Activated CD4-positive, alpha-beta T cell treated with anti-CD3 and anti-CD28 coated beads, Interleukin-10, Interleukin-2, amounts not matched to agents 100 ng/mL and 50 ng/mL, durations not matched to agents 16 hours and 8 hours (primary cell): ENCODE data around the gene KCNQ1OT1.

ENCODE experiments used
- DNase-seq: peaks from one replicate; pipeline ENCODE4 v3.0.0-alpha.2; 2020

The KCNQ1OT1 gene

DNA sequence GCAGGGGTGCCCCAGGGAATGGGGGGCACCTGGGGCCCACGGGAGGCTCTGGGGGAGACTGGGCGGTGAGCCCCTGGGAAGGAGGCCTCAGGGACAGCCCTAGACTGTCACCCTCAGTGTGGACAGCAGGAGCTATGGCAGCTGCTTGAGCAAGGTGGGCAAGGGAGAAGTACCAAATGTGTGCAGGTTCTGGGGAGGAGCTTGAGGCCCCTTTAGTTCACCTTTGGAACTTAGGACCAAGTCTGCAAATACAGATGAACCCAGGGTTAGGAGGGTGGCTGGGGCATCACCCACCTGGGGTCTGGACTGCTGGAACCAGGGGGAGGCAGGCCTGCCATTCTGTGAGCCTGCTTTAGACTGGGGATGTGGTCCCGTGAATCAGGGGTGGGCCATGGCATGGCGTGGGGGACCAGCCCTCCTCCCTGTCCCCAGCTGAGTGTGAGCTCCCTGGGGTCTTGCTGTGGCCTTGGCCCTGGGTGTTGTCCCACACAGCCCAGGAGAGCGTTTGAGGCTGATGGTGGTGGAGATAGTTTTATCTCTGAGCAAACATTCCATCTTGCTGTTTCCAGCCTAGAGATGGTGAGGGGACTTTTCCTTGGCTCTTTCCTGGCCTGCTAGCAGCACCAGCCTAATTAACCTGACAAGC, 132.6 kb downstream of the KCNQ1OT1 start:
- no peak for DNase-seq

DNA sequence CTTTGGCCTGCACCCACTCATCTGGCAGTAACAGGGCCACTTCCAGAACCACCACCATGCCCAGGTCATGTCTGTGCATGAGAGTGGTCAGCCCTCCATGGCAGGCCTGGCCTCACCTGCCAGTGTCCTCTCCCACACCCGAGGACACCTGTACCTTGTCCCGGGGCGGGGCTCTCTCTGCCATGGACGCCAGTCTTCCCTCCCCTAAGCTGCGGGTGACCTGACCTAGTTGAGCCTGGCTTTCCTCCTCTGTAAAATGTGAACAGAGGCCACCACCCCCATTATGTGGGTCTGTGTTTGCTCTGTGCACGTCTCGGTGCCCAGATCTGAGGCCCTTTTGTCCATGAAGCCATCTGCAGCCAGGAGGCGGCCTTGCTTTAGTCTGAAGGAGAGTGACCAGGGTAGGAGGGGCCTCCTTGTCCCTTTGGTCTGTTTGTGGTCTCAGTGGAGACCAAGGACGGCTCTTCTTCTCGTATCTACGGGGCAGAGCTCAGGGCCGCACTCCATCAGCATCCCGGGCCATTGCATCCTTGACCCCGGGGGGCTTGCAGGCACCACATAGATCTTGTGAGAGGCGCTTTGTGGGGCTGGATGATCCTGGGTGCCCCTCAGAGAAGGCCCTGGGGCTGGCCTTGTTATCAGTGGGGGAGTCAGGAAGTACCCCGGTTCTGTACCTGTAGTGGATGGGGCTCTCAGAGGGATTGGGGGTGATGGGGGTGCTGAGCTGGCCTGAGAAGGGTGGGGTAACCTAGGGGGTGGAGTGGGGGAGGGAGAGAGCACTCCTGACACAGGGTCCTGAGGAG, 133.4 kb downstream of the KCNQ1OT1 start:
- DNase-seq: no peak

DNA sequence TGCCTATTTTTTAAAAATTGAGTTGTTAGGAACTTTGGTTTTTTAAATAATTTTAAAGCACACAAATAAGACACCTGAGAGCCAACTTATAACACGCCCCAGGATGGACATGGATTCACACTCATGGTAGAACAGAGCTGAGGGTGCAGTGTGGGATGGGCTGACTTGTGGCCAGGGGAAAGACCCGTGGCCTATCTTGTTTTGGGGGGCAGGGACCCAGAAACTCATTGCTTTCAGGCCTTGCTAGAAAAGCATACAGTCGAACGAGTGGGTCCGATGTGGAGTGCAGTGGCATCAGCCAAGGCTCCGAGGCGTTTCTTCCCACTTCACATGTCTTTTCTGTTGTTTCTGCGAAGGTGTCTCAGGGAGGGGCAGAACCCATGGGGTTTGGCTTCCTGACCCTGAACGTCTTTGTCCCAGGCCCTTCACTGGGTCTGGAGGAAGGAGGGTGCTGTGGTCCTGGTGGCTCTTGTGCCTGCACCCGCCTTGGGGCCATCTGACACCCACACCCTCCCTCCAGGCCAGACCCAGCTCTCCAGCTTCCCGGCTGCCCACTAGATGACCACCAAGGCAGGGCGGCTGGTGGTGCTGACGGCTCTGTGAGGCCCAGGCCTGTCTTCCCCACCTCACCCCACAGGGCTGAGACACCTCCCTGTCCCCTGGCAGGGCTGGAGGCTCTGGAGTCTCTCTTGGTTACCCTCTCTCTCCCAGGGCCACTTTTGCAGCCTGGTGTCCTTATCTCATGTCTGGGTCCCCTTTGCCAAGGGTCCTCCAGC, 134.2 kb downstream of the KCNQ1OT1 start:
- DNase-seq: no peak

DNA sequence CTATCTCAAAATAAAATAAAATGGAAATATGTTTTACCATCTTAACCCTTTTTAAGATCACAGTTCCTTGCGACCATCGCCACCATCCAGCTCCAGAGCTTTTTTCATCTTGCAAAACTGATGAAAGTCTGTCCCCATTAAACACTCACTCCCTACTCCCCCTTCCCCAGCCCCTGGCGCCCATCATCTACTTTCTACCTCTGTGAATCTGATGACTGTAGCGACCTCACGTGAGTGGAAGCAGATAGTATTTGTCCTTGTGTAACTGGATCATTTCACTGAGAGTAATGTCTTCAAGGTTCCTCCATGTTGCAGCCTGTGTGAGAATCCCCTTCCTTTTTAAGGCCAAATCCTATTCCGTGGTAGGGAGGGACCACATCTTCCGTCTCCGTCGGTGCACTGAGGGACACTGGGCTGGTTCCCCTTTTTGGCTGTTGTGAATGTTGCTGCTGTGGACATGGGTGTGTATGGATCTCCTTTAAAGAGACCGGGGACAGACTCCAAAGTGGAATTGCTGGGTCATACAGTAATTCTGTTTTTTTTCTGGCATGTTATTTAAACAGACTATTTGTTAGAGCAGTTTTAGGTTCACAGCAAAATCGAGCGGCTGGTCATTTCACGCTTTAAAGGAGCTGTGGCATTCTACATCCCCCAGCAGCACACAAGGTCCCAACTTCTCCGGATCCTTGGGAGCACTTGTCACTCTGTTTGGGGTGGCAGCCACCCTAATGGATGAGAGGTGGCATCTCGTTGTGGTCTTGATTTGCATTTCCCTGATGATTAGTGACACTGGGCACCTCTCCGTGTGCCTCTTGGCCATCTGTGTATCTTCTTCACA, 135.0 kb downstream of the KCNQ1OT1 start:
- DNase-seq: no peak

DNA sequence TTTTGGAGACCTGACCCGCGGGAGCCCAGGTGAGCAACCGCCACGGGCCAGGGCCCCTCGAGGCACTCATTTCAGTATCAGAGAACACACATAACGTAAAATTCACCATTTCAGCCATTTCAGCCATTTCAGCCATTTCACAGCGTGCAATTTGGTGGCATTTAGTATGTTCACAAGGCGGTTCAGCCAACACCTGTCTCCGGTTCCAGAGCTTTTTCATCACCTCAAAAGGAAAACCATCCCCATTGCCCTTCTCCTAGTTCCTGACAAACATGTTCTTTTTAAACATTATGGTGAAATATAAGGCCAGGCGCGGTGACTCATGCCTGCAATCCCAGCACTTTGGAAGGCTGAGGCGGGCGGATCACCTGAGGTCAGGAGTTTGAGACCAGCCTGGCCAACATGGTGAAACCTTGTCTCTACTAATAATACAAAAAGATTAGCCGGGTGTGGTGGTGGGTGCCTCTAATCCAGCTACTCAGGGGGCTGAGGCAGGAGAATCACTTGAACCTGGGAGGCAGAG, 135.7 kb downstream of the KCNQ1OT1 start:
- no peak for DNase-seq

DNA sequence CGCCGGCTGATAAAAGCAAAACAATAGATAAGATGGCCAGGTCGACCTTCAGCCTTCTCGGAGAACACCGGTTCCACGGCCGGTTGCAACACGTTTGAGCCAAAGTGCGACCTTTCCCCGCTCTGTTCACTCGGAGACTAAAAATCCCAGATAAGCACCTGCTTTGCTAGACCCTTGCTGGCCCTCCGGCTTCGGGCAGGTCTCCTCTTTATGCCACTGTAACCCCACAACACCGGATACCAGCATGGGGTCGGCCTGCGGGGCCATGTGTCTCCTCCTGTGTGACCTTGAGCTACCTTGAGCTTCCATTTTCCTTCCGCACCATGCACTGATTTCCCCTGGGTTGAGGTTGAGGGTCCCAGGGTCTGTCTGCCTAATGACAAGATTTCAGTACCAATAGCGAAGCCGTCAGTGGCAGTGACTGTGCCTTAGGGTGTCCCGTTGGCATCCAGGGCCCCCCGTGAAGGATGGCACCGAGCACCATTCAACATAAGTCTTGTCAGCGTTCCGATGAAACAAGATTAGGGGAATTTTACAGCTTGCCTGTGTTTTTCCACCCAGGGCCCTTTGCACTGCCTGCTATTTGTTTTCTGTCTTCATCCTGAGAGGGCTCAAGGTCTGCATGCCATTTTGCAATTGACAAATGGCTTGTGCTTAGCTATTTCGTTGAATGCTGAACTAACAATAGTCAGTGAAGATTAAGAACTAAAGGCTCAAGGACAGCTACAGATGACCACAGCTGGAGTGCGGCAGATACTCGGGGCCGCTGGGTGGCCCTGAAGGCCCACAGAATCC, 136.4 kb downstream of the KCNQ1OT1 start:
- DNase-seq: no peak

DNA sequence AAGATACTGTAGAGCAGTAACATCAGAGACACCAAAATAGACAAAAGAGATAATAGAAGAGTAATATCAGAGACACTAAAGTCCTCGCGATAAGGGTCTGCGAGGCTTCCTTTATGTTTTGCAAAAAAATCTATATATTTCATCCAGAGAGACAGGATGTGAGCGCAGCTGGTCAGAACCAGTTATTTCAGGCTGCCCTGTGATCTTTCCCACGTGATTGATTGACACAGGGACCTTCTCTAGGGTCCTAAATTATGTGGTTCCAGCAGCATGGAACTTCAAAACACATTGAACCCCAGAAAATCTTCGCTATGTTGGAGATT, 136.9 kb downstream of the KCNQ1OT1 start:
- no peak for DNase-seq

DNA sequence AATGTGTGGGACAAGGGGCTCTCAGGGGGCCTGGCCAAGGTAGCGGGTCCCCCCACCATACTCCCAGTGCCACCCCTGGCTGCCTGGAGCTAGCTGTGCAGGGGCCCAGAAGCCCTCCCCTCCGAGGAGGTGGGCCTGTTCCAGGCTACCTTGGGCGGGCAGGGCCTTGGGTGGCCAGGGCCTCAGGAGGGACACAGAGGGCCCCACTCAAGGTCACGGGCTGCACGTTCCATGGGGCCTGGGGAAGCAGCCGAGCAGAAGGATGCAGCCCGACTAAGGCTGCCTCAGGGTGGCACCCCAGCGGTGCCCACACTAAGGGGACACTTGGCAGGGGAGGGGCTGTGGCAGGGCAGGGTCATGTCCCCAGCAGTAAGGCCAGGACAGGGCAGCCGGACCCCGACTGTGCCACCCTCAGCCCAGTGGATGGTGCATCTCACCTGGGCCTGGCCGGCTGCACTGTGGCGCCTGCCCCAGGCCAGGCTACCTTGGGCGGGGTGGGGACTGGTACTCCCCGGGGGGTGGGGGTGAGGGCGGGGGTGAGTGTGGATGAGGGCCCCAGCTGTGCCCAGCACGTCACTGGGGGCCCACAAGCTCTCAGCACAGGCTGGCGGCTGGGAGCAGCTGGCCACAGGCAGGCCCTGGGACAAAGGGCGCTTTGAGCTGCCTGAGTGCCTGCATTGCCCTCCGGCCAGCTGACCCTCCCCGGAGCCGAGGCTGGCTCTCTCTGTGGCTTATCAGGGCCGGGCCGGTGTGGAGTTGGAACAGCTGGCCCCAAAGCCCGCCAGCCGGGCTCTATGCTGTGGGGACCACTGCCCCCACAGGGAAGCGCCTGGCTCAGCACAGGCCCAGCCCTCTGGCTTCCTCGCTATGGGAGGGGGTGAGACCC, 137.9 kb downstream of the KCNQ1OT1 start:
- DNase-seq: no peak

DNA sequence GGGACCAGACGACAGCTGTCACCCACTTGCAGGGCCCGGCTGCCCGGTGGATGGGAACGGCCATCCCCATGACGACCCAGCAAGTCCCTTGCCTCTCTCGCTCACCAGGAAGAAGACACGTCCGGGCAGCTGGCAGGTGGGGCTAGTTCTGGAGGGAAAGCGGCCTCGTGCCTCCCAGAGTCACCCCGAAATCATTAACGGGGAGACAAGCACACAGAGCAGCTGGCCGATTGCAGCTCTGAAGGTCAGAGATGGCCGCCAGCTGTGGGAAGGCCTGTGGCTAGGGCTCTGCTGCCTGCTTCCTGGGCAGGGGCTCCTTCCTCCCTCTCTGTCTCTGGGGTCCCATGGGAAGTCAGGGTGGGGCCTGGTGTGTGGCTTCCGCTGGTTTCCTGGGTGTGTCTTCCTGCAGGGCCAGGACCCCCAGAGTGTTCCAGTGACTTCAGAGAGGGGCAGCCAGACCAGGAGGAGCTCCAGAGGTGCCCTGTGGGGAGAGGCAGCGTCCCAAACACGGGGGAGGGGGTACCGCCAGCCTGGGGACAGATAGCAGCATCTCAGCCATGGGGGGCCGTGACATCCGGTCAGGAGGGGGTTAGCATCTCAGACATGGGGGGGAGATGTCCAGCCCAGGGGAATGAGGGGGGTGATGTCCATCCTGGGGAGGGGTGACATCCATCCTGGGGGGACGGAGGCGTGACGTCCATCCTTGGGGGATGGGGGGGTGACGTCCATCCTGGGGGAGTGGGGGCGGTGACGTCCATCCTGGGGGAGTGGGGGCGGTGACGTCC, 140.1 kb downstream of the KCNQ1OT1 start:
- DNase-seq: no peak

DNA sequence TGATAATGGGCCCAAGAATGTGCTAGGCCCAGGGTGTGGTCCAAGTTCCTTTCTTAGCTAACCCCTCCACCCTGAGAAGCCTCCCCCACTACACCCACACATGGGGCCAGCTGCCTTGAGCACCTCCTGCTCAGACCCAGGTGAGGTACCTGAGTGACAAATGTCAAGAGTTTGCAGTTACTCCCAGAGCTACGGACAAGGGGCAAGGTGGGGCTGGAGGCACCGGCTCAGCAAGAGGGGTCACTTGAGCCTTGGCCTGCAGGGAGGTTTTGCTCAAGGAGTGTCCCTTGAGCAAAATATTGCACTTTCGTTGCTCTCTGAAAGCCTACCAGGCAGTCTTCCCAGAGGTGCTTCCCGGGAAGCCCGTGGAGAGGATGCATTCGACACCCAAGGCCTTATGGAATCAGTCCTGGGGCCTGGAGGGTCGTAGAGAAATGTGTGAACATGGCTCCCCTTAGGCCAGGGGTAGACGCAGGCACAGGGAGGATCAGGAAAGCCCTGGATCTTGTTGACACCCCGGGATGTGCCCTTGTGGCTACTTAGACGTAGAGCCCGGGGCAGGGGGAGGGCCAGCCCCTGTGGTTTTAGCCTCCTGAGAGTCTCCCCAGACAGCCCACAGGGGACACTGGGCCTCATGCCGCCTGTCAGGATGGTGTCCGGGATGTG, 140.8 kb downstream of the KCNQ1OT1 start:
- no peak for DNase-seq

DNA sequence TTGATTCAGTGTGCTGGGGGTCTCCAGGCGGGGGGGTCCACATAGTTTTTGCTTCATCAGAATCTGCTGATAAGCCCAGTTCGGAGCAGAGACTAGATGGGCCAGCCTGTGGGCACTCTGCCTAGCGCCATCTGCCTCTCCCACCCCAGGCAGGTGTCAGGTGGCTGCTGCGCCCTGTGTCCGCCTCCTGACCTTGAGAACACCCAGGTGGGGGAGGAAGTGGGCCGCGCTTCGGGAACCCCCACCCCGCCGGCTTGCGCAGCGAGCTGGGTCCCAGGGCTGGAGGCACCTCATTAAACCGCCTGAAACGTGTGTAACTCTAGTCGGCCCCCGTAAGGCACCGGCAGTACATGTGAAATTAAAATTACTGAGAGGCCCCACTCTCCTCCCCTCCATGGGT, 141.4 kb downstream of the KCNQ1OT1 start:
- no peak for DNase-seq
